Skin epidermis (tissue), 12 donors: ENCODE measurements around the gene PRKG1.
"Not testable (repeated sequence)": the region's sequence is repeated elsewhere in the genome, so short reads cannot be mapped to it uniquely, and the experiment has no call there.

ENCODE experiments used
- H3K27ac ChIP-seq, 21 experiments: fragments of 200-600 bp; sonication (generic) in 11 of 21; one replicate each; pipeline ENCODE4 v1.5.0; 2020; ENCODE audit warnings: mild to moderate bottlenecking in 3 of 21, inconsistent platforms in 2 of 21, moderate library complexity in 2 of 21
- H3K4me3 ChIP-seq, 7 experiments: fragments of 200-600 bp; sonication (generic) in 2 of 7; one replicate each; pipeline ENCODE4 v1.5.0; 2020; ENCODE audit warnings: inconsistent platforms in 2 of 7, mild to moderate bottlenecking in 2 of 7, moderate library complexity in 1 of 7

PRKG1 gene

GRCh38 chr10:51654918-51655317 lies 580.6 kb downstream of the PRKG1 start:
- Histone ChIP-seq H3K27ac (no peak overlapping the region), H3K4me3 (no peak overlapping the region)

DNA sequence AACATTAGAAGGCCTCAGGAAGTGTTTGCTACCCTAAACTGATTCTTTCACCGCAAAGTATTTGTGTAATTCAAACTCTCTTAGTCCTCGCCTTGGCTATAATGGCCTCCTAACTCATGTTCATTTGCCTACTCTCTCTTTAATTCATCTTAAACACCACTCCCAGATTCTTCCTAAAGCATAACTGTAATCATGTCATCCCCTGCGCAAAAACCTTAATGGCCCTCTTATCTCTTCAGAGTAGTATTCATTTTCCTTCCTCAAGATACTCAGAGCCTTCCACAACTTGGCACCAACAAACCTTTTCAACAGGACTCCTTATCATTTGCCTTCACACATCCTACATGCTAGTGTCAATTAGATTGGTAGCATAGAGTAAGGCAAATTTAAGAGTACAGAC lies 582.2 kb downstream of the PRKG1 start:
- no peak overlapping the region for H3K4me3 ChIP-seq
- no peak overlapping the region for H3K27ac ChIP-seq

DNA sequence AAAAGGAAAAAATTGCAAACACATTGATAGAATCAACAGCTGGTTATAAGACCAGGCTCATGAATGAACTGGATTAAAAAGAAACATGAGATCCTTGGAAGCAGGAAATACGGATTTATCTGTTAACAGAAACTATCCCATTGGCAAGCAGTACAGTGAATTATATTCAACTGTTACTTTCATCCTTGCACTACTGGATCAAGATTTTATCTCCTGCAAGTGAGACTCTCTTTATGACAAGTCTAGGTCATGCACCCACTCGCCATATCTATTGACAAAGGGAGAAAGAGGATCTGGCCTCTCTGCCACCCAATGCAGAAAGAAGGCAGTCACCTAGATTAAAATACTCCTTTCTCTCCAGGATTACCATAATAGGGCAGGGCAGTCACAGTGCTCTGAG lies 583.7 kb downstream of the PRKG1 start:
- no peak overlapping the region for H3K27ac ChIP-seq
- no peak overlapping the region for H3K4me3 ChIP-seq

- no peak overlapping the region for H3K27ac ChIP-seq
- no peak overlapping the region for H3K4me3 ChIP-seq
Measured at GRCh38 chr10:51659344-51659743, 585.1 kb downstream of the PRKG1 start.

GRCh38 chr10:51663086-51663485 lies 588.8 kb downstream of the PRKG1 start:
- Histone ChIP-seq H3K27ac (no peak overlapping the region), H3K4me3 (no peak overlapping the region)

DNA sequence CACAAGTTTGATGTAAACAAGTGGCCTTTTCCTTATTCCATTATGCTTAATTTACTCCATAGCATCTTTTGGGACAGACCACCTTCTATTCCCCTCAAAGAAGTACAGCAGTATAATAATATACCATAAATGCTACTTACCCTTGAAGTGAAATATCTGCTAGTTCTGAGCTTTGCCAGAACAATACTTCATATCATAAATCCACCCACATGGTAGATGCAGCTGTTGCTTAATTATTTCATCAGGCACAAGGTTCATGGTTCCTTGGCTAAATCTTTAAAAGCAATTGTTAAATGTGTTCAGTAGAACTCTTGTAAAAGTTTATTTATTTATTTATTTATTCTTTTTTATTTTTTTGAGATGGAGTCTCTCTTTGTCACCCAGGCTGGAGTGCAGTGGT lies 592.2 kb downstream of the PRKG1 start:
- H3K27ac ChIP-seq = no peak overlapping the region
- H3K4me3 ChIP-seq = no peak overlapping the region

- H3K4me3 ChIP-seq = no peak overlapping the region
- no peak overlapping the region for H3K27ac ChIP-seq
Measured at GRCh38 chr10:51667678-51668335, 593.5 kb downstream of the PRKG1 start.

- Histone ChIP-seq H3K4me3 (no peak overlapping the region), H3K27ac (no peak overlapping the region)
Measured at GRCh38 chr10:51668336-51668689, 594.0 kb downstream of the PRKG1 start.

DNA sequence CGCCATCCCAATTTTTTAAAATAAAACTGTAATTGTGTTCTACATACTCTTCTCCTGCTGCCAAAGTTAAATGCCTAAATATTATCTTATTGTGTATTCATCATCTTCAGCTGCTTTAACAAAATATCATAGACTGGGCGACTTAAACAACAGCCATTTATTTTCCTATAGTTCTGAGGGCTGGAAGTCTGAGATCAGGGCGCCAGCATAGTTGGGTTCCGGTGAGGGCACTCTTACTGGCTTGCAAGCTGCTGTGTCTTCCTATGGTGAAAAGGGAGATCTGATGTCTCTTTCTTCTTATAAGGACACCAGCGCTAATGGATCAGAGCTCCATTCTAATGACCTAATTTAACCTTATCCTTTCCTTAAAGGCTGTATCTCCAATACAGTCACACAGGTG lies 594.8 kb downstream of the PRKG1 start:
- no peak overlapping the region for H3K4me3 ChIP-seq
- H3K27ac ChIP-seq = no peak overlapping the region

DNA sequence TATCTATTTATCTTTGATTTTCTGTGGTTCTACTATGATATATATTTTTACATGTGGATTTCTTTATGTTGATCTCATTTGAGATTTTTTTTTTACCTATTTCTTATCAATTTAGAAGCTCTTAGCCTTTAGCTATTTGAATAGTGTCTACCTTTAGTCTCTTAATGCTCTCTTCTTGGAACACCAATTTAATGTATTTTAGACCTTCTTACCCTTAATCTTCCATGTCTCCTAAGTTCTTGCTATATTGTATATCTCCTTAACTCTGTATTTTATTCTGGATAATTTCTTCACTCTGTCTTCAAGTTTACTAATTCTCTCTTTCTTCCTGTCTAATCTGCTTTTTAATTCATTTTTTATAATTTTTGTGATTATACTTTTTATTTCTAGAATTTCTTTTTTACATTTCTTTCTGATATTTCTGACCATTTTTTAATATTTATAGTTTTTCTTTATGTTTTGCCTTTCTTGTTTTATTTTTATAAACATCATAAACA lies 597.8 kb downstream of the PRKG1 start:
- no peak overlapping the region for H3K27ac ChIP-seq
- H3K4me3 ChIP-seq = no peak overlapping the region

DNA sequence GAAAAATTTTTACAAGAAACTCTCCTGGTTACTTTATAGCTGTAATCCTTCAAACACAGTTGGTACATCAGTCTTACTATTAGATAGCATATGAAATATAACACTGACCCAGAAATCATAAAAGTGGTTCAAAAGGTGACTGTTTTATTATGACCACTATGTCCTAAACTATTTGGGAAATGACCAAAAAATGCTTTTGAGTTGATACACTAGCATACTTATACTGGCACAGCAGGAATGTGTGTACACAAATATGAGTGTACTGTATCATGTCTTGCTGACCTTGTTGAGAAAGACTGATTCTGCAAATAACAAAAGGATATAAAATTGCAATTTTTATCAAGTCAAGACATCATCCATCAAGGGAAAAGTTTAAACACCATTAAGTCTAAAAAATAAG lies 600.8 kb downstream of the PRKG1 start:
- no peak overlapping the region for H3K27ac ChIP-seq
- no peak overlapping the region for H3K4me3 ChIP-seq

GRCh38 chr10:51679841-51680240 lies 605.6 kb downstream of the PRKG1 start:
- no peak overlapping the region for H3K27ac ChIP-seq
- H3K4me3 ChIP-seq = no peak overlapping the region

DNA sequence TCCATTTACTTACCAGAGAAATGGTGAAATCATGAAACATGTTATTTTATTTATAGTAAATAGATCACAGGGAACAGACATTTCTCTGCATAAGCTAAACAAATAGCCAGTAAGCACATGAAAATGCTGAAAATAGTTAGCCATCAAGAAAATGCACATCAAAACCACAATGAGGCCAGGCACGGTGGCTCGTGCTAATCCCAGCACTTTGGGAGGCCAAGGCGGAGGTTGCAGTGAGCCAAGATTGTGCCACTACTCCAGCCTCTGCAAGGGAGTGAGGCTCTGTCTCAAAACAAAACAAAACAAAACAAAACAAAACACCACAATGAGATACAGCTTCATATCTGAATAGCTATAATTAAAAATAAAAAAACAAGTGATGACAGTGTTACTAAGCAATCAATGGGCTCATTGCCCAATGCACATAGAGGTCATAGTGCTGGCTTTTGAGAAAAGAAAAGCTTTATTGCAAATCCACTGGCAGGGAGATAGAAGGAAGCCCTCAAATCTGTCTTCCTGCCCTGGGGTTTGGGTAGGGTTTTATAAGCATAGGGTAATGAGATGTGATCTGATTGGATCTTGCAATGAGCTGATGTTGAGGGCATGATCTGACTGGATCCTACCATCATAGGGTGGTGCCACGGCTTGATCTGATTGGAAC lies 608.9 kb downstream of the PRKG1 start:
- H3K27ac ChIP-seq = no peak overlapping the region

GRCh38 chr10:51685768-51686167 lies 611.5 kb downstream of the PRKG1 start:
- Histone ChIP-seq H3K27ac (no peak overlapping the region), H3K4me3 (no peak overlapping the region)

More for the DNA sequence above, 608.9 kb downstream of the PRKG1 start:
- H3K4me3 ChIP-seq = no peak overlapping the region

DNA sequence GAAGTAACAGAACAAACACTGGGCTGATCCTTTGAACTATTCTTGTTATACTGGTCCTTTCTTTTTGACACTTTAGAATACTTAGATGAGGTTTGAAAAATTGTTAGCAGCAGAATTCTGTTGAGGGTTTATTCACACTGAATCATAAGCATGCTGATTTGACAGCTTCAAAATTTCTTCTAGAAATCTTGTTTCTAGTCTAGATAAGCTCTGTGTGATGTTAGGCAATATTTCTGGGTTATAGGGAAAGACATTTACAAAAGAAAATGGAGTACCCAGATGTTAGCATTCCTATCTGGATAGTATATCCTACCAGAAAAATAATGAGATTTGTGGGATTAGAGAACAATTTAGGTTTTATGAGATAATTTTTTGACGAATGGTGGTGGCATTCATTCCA lies 613.0 kb downstream of the PRKG1 start:
- H3K27ac ChIP-seq = no peak overlapping the region
- no peak overlapping the region for H3K4me3 ChIP-seq

DNA sequence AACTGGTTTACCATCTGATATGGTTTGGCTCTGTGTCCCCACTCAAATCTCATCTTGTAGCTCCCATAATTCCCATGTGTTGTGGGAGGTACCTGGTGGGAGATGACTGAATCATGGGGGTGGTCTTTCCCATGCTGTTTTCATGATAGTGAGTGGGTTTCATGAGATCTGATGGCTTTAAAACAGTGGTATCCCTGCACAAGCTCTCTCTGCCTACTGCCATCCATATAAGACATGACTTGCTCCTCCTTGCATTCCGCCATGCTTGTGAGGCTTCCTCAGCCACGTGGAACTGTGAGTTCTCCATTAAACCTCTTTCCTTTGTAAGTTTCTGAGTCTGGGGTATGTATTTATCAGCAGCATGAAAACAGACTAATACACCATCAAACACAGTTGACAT lies 614.5 kb downstream of the PRKG1 start:
- H3K27ac ChIP-seq, H3K4me3 ChIP-seq: not testable (repeated sequence)

DNA sequence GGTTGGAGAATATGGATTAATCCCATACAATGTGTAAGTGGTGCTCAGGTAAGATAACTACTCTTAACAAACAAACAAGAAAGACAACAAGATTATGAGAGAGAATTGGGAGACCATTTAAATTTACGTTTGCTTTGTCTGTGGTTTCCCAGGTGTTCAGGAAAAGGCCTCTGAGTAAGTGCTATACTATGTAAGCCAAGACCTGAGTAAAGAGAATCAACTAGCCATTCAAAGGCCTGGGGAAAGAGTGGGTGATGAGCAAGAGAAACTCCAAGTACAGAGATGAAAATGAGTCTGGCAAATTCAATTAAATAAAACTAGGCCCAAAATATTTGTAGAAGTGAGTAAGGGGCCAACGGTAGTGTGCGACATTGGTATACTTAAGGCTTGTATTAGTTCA lies 615.2 kb downstream of the PRKG1 start:
- Histone ChIP-seq H3K4me3 (no peak overlapping the region), H3K27ac (no peak overlapping the region)

DNA sequence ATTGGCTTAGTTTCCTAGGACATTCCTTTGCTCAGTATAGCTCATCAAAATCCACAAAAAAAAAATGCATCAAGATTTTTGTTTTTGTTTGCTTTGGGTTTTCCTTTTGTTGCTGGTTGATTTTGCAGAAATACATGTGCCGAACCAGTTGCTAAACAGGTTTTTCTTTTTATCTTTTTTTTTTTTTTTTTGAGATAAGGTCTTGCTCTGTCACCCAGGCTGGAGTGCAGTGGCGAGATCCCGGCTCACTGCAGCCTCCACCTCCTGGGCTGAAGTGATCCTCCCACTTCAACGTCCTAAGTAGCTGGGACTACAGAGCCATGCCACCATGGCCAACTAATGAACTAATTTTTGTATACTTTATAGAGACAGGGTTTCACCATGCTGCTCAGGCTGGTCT lies 616.8 kb downstream of the PRKG1 start:
- Histone ChIP-seq H3K4me3 (no peak overlapping the region), H3K27ac (no peak overlapping the region)

- H3K27ac ChIP-seq = no peak overlapping the region
- no peak overlapping the region for H3K4me3 ChIP-seq
Measured at GRCh38 chr10:51694086-51694768, 619.9 kb downstream of the PRKG1 start.

GRCh38 chr10:51696251-51696650 lies 622.0 kb downstream of the PRKG1 start:
- H3K4me3 ChIP-seq = no peak overlapping the region
- peak overlapping the region in 1 of 21 experiments; percentile 36 for H3K27ac ChIP-seq

GRCh38 chr10:51698473-51699063 lies 624.3 kb downstream of the PRKG1 start:
- peak overlapping the region in 20 of 21 experiments; percentile 82 to 100 (median 98) for H3K27ac ChIP-seq
- H3K4me3 ChIP-seq = peak overlapping the region; percentile 60 to 91 (median 73)
